GM12891 (cell line): Measurements from ENCODE around the gene NOCT.
"Not testable (repeated sequence)": the region's sequence is repeated elsewhere in the genome, so short reads cannot be mapped to it uniquely, and the experiment has no call there.

Experiments used
- POLR2A ChIP-seq: IDR thresholded peaks from 2 replicates; pipeline ENCODE4 v1.6.1; 2011; ENCODE audit warnings: low read depth, low read length, control low read depth
- POLR2AphosphoS5 ChIP-seq: IDR thresholded peaks from 2 replicates; pipeline ENCODE4 v1.6.1; 2011; ENCODE audit warnings: low read depth, low read length, control low read depth
- TAF1 ChIP-seq: IDR thresholded peaks from 2 replicates; pipeline ENCODE4 v1.6.1; 2011; ENCODE audit warnings: low read depth, low read length, control low read depth

- not testable (repeated sequence) for TF ChIP-seq POLR2A, TAF1, POLR2AphosphoS5
Observed at GRCh38 chr4:139000134-139000533, 15.4 kb upstream of the NOCT start.
